NCI-H1417 treated with DMSO at 0.1 percent for 48 hours (cell line): Measurements from ENCODE around the gene TIAM2.
"Not testable (repeated sequence)": the region's sequence is repeated elsewhere in the genome, so short reads cannot be mapped to it uniquely, and the experiment has no call there.

Source experiments
- DNase-seq: peaks from one replicate; lab custom pipeline; 2025; lab: John Stamatoyannopoulos, UW

TIAM2 gene

DNA sequence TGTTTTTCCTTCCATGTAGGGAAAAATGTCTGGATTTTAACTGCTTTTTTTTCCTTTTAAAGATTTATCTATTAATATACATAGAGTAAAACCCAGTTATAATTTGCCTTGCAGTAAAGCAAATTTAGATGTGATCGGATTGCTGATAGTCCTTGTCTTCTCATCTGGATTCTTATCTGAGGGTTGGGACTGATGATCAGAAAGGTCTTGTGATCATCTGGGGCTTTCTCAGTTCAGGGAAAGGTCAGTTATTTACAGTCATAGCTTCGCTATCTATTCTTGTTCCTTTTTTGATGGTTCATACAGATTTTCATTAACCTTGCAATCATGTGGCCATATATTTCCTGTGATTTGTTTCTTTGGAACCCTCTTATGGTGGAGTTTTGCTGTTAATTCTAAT lies 204.9 kb downstream of the TIAM2 start:
- no peak for DNase-seq

DNA sequence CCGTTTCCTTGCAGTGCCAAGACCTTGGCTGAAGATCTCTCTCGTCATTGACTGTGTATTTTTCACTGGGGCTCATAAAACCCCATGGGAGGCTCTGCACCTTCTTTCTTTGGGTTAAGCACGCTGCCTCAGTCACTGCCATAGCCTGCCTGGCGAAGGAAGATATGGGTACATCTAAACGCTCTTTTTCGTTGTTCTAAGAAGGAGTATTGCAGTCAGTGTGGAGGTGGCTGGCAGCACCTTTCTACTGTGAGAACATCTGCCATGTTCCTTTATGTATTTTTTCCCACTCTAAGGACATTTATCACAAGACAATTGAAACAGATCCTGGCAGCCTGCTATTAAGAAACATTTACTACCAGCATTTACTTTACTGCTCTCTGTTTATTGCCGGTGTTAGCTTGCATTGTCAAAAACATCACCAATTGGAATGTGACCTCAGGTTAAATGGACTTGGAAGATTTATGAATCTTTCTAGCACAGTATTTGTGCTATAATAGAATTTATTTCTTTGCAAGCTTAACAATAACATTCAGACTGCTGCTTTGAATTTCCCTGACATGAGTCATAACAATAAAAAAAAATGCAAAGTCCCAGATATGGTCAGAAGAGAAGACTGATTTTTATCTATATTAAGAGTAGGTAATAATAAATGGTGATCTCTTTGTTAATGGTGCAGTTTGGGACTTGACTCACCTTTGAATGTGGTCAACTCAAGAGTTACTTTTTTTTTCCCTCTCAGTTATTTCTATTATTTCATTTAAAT lies 206.5 kb downstream of the TIAM2 start:
- peak; percentile 81 for DNase-seq

DNA sequence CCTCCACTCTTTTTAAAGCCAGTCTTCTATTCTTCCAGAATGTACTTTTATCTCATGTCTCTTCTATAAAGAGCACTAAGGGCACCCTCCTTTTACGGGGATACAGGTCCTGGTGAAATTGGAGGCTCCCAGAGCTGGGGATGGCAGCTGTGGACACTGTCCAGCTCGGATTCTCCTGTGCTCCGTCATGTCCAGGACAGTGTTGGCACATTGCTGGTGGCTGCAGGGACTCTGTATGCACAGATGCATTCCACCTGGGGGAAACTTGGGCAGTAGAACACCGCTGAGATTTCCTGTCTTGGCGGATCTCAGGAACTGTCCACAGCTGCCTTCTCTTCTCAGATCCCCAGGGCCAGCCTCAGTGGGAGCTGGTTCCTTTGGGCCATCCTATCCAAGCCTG lies 212.1 kb downstream of the TIAM2 start:
- DNase-seq: no peak

DNA sequence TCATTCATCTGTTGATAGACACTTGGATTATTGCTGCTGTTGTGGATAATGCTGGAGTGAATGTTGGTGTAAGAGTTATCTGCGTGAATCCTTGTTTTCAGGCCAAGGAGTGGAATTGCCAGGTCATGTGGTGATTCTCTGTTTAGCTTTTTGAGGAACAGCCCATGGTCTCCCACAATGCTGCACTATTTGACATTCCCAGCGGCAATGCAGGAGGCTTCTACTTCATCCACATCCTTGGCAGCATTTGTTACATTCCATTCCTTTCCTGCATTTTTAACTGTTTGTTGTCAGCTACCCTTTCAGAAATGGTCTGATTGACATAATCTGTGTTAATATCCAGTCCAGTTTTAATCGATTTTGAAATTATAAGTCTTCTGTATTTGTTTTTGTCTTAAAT lies 217.0 kb downstream of the TIAM2 start:
- DNase-seq: no peak

DNA sequence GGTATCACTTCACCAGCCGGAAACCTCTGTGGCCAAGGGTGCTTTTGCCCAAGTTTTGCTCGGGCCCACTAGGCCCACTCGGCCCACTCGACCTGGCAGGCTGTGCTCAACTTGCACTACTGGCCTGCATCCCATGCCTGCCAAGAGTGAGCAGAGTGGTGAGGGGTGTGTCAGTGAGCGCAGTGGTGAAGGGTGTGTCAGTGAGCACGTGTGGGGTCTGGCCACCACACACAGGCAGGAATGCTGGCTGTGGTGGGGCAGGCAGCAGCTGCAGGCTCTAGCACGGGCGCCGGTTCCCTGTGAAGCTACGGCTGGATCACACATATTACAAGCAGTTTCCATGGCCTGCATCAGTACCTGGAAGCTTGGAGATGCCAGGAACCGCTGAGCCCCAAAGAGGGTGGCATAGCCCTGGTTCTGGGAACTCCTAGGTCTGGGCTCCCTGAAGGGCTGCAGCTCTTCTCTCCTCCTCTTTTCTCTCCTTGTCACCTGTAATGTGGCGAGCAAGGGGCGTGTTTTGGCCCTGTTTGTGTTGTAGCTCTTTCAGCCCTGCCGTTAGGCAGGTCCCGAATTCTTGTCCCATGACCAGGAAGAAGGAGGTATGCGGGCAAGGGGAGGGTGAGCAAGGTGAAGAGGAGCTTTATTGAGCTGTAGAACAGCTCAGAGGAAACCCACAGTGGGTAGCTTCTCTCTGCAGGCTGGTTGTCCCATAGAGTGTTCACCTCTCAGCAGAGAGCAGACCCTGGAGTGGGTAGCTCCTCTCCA lies 217.7 kb downstream of the TIAM2 start:
- no peak for DNase-seq

DNA sequence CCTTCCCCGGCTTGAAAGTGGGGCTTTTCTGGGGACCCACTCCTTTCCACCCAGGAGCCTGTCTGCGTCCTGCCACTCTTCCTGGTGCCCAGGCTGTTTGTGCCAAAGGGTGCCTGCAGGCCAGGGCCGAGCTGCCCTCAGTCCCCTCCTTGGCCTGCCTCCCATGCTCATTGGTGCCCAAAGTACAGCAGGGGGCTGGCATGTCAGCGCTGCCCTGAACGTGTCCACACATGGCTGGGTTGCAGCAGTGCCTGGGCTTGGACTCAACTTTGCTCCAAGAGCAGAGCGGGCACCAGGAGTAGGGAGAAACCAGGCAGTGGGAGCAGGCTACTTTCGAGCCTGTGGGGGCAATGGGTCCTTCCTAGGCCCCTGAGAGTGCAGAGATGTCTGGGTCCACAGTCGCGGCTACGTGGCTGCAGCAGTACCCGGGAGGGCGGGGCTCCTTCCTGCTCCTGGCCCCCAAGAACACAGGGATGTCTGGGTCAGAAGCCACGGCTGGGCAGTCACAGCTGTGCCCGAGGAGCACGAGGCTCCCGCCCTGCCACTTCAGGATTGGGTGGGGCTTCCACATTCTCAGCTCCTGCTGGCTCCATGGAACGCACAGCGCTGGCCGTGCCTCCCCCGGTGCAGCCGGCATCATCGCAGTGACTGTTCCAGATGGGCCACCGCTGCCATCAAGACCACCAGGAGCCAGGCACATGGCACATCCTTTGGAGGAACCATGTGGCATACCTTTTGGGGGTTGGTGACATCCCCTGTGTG lies 218.7 kb downstream of the TIAM2 start:
- no peak for DNase-seq

DNA sequence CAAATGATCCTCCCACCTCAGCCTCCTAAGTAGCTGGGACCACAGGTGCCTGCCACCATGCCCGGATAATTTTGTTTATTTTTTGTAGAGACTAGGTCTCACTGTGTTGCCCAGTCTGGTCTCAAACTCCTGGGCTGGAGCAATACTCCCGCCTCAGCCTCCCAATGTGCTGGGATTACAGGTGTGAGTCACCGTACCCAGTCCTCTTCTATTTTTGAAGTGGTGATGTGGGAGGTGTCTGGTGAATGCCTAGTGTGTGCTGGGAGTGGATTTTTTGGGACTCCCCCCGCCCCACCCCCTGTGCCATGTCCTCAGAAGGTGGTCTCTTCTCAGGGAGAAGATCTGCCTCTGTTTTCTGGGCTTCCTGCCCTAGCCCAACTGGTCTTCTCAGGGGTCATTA lies 220.8 kb downstream of the TIAM2 start:
- no peak for DNase-seq

DNA sequence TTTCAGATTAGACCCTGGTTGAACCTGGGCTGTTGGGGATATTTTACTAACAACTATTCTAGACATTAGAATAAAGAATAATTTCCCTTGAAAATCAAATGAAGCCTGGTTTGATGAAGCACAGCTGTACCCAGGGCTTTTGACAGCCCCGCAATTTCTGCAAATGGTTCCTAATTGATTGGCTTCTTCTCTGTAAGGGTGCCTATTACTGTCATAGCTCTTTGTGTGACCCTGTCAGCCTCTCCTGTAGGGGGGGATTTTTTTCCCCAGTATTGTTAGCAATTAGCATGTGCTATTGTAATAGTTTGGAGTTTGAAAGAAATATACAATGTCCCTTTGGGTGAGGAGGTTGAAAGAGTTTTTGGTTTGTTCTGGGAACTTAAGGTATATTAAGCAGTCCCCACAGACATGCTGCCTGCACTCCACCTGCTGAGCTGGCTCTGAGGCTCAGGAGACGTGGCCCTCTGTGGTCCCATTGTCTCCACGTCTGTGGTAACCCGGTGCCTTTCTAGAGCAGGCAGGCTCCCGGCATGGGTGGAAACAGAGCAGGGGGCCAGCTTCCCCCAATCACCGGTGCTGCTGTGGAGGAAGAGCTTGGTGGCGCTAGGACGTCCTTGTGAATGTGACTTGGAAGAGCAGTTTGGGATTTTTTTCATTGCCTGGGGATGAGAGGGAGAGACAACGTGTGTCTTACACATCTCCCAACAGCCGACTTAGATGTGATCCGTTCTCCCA lies 221.4 kb downstream of the TIAM2 start:
- DNase-seq: peak; percentile 90

DNA sequence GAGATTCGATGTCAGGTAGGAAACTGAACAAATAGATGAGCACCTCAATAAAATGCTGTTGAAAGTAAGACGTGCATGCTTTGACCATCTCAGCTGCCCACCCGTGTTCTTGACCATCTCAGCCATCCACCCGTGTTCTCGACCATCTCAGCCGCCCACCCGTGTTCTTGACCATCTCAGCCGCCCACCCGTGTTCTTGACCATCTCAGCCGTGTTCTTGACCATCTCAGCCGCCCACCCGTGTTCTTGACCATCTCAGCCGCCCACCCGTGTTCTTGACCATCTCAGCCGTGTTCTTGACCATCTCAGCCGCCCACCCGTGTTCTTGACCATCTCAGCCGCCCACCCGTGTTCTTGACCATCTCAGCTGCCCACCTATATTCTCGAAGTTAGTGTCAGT lies 223.6 kb downstream of the TIAM2 start:
- not testable (repeated sequence) for DNase-seq

DNA sequence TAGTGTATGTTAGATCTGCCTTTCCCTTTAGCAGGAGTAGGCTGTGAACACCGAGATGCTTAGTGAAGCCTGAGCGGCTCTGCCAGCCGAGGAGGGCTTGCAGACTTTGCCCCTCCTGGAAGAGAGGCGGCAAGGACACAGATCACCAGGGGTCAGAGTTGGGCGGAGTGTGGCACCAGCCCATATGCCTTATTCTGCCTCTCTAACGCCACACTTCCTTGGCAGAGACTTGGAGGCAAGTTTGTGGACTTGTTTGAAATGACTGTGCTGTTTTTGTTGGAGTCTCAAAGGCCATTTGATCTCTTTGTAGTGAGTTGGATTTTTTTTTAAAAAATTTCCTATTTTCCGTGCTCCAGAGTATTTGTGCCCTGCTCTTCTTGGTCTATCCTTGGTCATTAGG lies 224.2 kb downstream of the TIAM2 start:
- no peak for DNase-seq

DNA sequence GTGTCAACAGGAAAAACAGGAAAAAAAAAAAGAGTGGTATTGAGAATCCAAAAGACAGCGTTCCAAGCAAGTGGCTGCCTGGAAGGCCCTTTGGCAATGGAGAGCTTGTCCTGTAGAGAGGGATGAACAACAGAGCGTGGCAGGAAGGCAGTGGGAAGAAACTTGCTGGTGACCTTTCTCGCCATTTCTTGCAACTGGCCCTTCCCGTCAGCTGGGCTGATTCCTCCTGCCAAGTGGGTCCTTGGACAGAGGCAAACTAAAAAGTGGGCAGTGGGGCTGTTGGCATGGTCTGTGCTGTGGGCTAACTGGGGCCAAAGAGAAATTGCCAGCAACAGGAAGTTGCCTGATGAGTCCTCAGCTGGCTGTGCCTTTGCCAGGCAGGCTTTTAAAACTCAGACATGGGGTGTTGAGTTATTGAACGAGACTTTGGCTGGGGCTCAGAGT lies 224.8 kb downstream of the TIAM2 start:
- DNase-seq: no peak

DNA sequence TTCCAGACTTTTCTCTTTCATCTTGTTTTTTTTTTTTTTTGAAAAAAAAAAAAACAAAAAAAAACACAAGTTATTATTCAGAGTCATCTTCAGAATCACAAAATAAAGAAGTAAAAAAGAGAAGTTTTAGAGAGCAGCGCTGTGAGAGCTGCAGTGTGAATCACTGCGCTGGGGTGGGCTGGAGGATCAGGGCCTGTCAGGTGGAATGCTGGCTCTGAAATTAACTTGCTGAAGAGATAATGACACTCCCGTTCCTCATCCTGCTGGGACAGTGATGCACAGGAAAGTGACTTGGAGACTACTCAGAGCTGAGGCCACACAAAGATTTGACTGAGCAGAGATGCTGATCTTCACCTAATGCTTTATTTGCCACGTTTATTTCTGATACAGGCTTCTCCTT lies 226.0 kb downstream of the TIAM2 start:
- DNase-seq: no peak

DNA sequence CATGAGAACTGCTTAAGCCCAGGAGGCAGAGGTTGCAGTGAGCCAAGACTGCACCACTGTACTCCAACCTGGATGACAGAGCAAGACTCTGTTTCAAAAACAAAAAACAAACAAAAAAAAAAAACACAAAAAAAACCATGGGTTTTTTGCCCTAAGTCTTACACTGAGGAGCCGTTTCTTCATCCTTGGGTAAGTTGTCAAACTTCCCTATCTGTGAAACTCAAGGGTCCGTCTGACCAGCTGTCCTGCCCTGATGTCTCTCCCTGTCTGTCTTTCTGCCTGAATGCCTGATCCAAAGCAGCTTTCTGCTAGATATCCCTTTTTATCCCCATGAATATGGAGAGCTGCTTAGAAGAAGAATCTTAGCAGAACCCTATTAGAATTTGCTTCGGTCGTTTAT lies 227.4 kb downstream of the TIAM2 start:
- no peak for DNase-seq

DNA sequence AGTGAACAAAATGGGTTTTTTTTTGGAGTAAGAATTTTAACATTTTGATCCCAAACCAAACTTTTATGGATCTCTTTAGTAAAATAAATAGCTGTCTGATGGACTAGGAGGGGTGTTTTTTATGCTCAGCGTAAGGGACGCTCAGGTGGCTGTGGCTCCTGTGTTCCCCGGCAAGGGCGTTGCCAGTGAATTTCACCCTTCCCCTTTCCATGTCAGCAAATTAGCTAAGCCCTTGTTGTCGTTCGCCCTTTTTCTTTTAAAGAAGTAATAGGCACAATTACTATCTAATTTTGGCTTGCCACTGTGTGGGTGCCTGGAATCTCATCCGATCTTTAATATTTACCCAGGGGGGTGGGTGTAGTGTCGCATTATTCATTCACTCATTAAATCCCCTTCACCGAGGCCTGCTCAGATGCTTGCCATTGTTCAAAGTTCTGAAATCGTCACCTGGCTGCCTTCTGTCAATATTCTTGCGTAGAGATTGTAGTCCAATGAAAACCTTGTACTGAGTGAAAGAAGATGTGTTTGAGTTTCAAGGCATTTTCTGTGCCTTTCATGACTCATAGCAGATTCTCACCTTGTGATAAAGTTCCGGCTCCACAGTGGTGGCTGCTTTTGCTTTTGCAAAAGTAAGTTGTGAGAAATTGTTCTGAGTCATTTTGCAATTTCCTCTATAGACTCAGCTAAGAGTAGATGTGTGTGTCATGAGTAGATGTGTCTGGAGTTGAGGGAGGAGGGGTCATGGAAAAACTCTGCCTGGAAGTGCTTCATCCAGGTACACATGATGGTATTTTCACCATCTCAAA lies 228.7 kb downstream of the TIAM2 start:
- DNase-seq: no peak

DNA sequence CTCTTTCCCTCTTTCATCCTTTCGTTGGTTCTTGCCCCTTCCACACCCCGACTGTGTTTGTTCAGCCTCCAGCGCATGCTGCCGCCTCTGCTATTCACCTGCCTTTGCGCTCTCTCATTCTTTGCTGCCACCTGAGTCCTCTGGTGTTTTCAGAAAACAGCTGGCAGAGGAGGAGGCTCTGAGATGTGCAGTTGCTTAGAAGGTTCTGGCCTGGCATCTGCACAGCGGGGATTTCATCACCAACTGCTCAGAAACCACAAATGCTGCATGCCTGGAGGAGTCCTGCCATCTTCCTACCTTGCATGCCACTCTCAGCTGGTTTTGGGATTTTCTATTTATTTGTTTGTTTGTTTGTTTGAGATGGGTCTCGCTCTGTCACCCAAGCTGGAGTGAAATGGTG lies 229.5 kb downstream of the TIAM2 start:
- DNase-seq: no peak

DNA sequence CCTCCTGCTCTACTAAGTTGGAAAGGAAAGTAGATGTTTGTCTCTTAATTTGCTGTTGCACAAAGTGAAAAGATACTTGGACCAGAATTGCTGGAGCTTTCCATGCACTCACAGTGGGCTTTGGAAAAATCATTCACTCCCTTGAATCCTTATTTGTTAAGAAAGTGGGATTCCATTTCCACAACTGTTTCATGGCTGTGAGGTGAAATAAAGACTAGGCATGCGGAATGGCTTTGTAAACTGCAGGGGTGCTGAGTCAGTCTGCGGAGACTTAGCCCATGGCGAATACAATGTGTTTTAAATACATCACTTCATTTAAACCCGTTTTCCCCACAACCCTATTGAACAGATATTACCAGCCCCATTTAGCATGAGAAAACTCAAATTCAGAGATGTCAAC lies 231.9 kb downstream of the TIAM2 start:
- DNase-seq: no peak

DNA sequence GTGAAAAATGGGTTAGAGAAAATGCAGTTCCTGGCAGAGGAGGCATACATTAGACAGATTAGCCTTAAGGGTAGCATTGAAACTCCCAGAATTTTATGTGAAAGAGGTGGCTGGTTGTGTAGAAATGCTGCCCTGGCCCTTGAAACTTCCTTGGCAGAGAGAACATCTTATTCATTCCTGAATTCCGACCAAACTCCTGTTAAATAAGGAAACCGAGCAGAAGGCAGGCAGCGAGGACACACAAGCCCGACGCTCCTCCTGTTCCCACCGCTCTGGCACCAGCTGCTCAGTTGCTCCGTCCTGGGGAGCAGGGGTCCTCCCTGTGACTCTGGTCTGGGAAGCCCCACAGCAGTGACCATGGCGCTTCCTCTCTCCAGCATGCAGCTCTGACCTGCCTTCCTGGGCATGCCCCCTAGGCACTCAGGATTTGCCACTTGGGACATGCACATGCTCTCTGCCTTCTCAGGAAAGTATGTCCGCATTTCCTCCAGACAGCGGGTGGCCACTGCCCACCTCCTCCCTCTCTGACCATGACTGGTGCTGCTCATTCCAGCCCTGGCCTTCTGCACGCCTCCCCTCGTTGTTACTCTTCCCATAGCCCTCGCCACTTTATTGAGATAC lies 233.5 kb downstream of the TIAM2 start:
- no peak for DNase-seq

DNA sequence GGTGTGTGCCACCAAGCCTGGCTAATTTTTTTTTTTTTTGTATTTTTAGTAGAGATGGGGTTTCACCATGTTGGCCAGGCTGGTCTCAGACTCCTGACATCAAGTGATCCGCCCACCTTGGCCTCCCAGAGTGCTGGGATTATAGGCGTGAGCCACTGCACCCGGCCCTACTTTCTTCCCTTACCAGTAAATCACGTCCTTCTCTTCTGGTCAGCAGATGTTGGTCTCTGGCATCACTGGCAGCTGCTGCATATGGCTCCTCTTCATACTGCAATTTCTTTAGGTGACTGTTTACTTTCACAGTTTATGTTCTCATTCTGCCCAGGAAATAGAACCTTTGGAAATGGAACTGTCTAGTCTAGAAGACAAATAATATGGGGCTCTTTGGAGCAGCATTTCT lies 235.9 kb downstream of the TIAM2 start:
- not testable (repeated sequence) for DNase-seq

DNA sequence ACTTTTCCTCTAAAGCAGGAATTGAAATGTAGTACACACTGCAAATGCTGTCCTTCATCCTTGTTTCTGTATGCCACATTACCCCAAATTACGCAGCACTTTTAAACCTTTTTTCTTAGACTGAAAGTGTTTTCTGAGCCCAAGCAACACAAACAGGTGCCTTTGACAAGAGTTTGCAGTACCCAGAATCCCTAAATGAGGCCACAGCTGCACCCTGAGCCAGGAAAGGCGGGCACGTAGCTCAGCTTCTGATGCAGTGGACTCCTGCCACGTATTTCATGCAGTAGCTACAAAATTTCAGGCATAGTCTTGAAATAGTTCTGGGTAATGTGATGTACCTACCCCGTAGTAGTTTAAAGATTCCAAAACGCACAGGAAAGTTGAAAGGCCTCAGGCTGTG lies 237.7 kb downstream of the TIAM2 start:
- DNase-seq: no peak

DNA sequence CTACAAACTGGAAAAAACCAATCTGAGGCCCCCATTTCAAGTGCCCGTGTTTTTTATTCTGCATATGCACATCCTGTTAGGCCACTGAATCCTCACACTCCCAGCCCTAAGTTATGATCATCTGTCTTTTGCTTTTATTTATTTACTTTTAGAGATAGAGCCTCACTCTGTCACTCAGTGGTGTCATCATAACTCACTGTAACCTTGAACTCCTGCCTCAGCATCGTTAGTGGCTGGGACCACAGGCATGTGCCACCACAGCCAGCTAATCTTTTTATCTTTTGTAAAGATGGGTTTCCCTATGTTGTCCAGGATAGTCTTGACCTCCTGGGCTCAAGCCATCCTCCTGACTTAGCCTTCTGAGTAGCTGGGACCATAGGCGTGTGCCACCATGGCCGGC lies 239.1 kb downstream of the TIAM2 start:
- DNase-seq: no peak

DNA sequence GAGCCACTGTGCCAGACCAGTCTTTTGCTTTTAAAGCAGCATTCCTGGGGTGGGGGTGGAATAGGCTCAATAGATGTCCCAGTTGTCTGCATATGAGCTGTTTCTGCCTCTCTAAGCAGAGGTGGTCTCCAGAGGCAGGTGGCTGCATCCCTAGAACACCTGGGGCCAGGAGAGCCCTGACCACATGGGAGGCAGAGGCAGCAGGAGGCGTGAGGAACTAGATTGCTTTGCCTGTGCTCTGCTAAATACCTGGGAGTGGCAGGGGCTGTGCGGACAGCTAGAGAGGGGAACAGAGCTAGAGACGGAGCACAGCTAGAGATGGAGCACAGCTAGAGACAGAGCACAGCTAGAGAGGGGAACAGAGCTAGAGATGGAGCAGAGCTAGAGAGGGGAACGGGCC lies 239.6 kb downstream of the TIAM2 start:
- no peak for DNase-seq
